ENCODE data around the gene C16orf86.

C16orf86 gene

GRCh38 chr16:67663151-67663876 is 3.3 kb upstream of the C16orf86 start:
- DNase-seq, result peak; percentile 35
- in situ Hi-C loops (cut with MboI; ENCODE audit: low pct_unique_long_range_greater_than_20kb, low sequenced_read_pairs), result no loop called here

GRCh38 chr16:67663877-67664222 is 2.8 kb upstream of the C16orf86 start:
- DNase-seq, result no peak
- in situ Hi-C loops (cut with MboI; ENCODE audit: low pct_unique_long_range_greater_than_20kb, low sequenced_read_pairs), result no loop called here

- no peak for DNase-seq
- in situ Hi-C loops (cut with MboI; ENCODE audit: low pct_unique_long_range_greater_than_20kb, low sequenced_read_pairs), result no loop called here
These were observed 2.4 kb upstream of the C16orf86 start for GRCh38 chr16:67664258-67664657.

GRCh38 chr16:67664871-67665270 is 1.7 kb upstream of the C16orf86 start:
- in situ Hi-C loops (cut with MboI; ENCODE audit: low pct_unique_long_range_greater_than_20kb, low sequenced_read_pairs), result no loop called here

GRCh38 chr16:67665598-67665997 is 1.0 kb upstream of the C16orf86 start:
- DNase-seq, result no peak
- in situ Hi-C loops (cut with MboI; ENCODE audit: low pct_unique_long_range_greater_than_20kb, low sequenced_read_pairs), result no loop called here

More at GRCh38 chr16:67664871-67665270, 1.7 kb upstream of the C16orf86 start:
- no peak for DNase-seq

- DNase-seq, result peak; percentile 38
- in situ Hi-C loops (cut with MboI; ENCODE audit: low pct_unique_long_range_greater_than_20kb, low sequenced_read_pairs), result no loop called here
These were observed 522 bp upstream of the C16orf86 start for GRCh38 chr16:67666032-67666551.

GRCh38 chr16:67667453-67667816 is 821 bp downstream of the C16orf86 start:
- no peak for DNase-seq
- in situ Hi-C loops (cut with MboI; ENCODE audit: low pct_unique_long_range_greater_than_20kb, low sequenced_read_pairs), result no loop called here

GRCh38 chr16:67667817-67668494 is 1.3 kb downstream of the C16orf86 start:
- DNase-seq, result peak; percentile 96
- in situ Hi-C loops (cut with MboI; ENCODE audit: low pct_unique_long_range_greater_than_20kb, low sequenced_read_pairs), result no loop called here

GRCh38 chr16:67668495-67669157 is 2.0 kb downstream of the C16orf86 start:
- no peak for DNase-seq
- in situ Hi-C loops (cut with MboI; ENCODE audit: low pct_unique_long_range_greater_than_20kb, low sequenced_read_pairs), result no loop called here

GRCh38 chr16:67669499-67670101 is 3.0 kb downstream of the C16orf86 start:
- DNase-seq, result no peak
- in situ Hi-C loops (cut with MboI; ENCODE audit: low pct_unique_long_range_greater_than_20kb, low sequenced_read_pairs), result no loop called here

- no peak for DNase-seq
- in situ Hi-C loops (cut with MboI; ENCODE audit: low pct_unique_long_range_greater_than_20kb, low sequenced_read_pairs), result no loop called here
These were observed 5.7 kb downstream of the C16orf86 start for GRCh38 chr16:67672306-67672705.

- in situ Hi-C loops (cut with MboI; ENCODE audit: low pct_unique_long_range_greater_than_20kb, low sequenced_read_pairs), result no loop called here
- DNase-seq, result peak; percentile 73
These were observed 6.4 kb downstream of the C16orf86 start for GRCh38 chr16:67672739-67673662.

- in situ Hi-C loops (cut with MboI; ENCODE audit: low pct_unique_long_range_greater_than_20kb, low sequenced_read_pairs), result no loop called here
- DNase-seq, result peak; percentile 67
These were observed 7.3 kb downstream of the C16orf86 start for GRCh38 chr16:67673712-67674580.

- DNase-seq, result no peak
- in situ Hi-C loops (cut with MboI; ENCODE audit: low pct_unique_long_range_greater_than_20kb, low sequenced_read_pairs), result no loop called here
These were observed 8.4 kb downstream of the C16orf86 start for GRCh38 chr16:67674851-67675578.

GRCh38 chr16:67675579-67675935 is 8.9 kb downstream of the C16orf86 start:
- in situ Hi-C loops (cut with MboI; ENCODE audit: low pct_unique_long_range_greater_than_20kb, low sequenced_read_pairs), result no loop called here
- DNase-seq, result no peak

- in situ Hi-C loops (cut with MboI; ENCODE audit: low pct_unique_long_range_greater_than_20kb, low sequenced_read_pairs), result no loop called here
- no peak for DNase-seq
These were observed 9.4 kb downstream of the C16orf86 start for GRCh38 chr16:67675999-67676398.

GRCh38 chr16:67676516-67676915 is 9.9 kb downstream of the C16orf86 start:
- no peak for DNase-seq
- in situ Hi-C loops (cut with MboI; ENCODE audit: low pct_unique_long_range_greater_than_20kb, low sequenced_read_pairs), result no loop called here
